Duodenal mucosa (tissue), 2 donors: ENCODE results near the gene LMO4.

Experiments used
- H3K27ac ChIP-seq: one replicate; pipeline ENCODE4 v1.7.0; 2013; ENCODE audit warnings: low read depth, low read length
- H3K27me3 ChIP-seq, 2 donors: one replicate each; pipeline ENCODE4 v1.7.0; 2013; ENCODE audit warnings: low read length in 2 of 2, control low read depth in 1 of 2; ENCODE audit not compliant: insufficient read depth in 2 of 2, control insufficient read depth in 1 of 2
- H3K36me3 ChIP-seq, 2 donors: one replicate each; pipeline ENCODE4 v1.7.0; 2013; ENCODE audit warnings: low read length in 2 of 2, control low read depth in 1 of 2; ENCODE audit not compliant: insufficient read depth in 2 of 2, control insufficient read depth in 1 of 2
- H3K4me1 ChIP-seq, 2 donors: one replicate each; pipeline ENCODE4 v1.7.0; 2013; ENCODE audit warnings: low read length in 2 of 2, control low read depth in 1 of 2; ENCODE audit not compliant: insufficient read depth in 2 of 2, control insufficient read depth in 1 of 2
- H3K4me3 ChIP-seq, 2 donors: one replicate each; pipeline ENCODE4 v1.7.0; 2013; ENCODE audit warnings: low read length in 2 of 2, low read depth in 1 of 2
- H3K9ac ChIP-seq, 2 donors: one replicate each; pipeline ENCODE4 v1.7.0; 2013; ENCODE audit warnings: low read length in 2 of 2, low read depth in 1 of 2
- H3K9me3 ChIP-seq, 2 donors: one replicate each; pipeline ENCODE4 v1.7.0; 2013; ENCODE audit warnings: low read length in 2 of 2, control low read depth in 1 of 2; ENCODE audit not compliant: control insufficient read depth in 1 of 2

LMO4 gene

DNA sequence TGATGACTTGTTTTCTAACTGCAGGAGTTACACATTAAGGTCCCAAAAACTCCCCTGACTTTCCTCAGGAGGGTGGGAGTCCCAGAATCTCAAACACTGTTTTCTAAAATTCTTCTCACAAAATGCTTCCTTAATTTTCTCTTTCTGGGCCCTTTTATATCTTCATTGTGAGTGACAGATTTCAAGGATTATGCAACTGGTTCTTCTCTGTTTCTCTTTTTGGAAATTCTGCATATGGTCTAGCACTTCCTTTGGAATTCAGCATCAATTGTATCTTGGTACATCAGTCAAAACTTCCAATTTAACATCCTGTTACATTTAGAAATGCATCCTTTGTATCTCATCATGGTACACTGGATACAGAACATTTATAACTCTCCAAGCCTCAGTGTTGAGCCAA is 59.7 kb downstream of the LMO4 start:
- Histone ChIP-seq H3K4me1 (peaks cover 12 to 38% of the 10 kb centered on the region in 2 donors), H3K9me3 (no peaks in the 10 kb centered on the region), H3K36me3 (no peaks in the 10 kb centered on the region), H3K9ac (no peak overlapping the region), H3K4me3 (no peak overlapping the region), H3K27ac (no peak overlapping the region), H3K27me3 (no peaks in the 10 kb centered on the region)

DNA sequence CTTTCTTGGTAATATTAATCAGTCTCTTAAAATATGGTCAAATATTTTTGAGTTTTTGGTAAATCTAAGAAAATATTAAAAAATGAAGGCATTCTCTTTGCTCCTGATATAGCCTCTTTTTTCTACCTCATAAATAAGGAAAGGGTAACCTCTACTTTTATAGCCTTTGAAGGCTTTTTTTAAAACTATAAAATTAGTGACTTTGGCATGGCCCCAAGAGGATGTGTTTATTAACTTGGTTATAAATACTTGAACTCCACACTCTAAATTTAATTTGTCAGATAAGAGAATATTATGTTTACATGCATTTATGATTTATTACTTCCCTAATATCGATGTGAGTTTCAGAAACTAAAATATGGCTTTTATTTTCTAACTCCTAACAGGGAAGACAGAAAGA is 60.3 kb downstream of the LMO4 start:
- no peak overlapping the region for H3K27ac ChIP-seq

DNA sequence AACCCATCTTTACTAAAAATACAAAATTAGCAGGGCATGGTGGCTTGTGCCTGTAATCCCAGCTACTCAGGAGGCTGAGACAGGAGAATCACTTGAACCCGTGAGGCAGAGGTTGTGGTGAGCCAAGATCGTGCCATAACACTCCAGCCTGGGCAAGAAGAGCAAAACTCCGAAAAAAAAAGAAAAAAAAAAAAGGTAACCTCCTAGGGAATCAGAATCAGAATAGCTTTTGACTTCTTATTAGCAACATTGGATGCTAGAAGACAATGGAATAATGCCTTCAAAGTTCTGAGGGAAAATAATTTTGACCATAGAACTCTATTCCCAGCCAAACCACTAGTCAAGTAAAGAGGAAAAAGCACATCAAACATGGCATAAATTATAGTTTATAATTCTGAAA is 60.9 kb downstream of the LMO4 start:
- Histone ChIP-seq H3K27ac (no peak overlapping the region), H3K4me3 (no peak overlapping the region), H3K9ac (no peak overlapping the region), H3K4me1 (peaks cover 12 to 39% of the 10 kb centered on the region in 2 donors), H3K27me3 (no peaks in the 10 kb centered on the region), H3K36me3 (no peaks in the 10 kb centered on the region), H3K9me3 (no peaks in the 10 kb centered on the region)

More for the DNA sequence above, 60.3 kb downstream of the LMO4 start:
- H3K4me1 ChIP-seq: peaks cover 12 to 39% of the 10 kb centered on the region in 2 donors
- H3K36me3 ChIP-seq: no peaks in the 10 kb centered on the region
- no peaks in the 10 kb centered on the region for H3K27me3 ChIP-seq
- H3K9me3 ChIP-seq: no peaks in the 10 kb centered on the region
- no peak overlapping the region for H3K4me3 ChIP-seq
- no peak overlapping the region for H3K9ac ChIP-seq

DNA sequence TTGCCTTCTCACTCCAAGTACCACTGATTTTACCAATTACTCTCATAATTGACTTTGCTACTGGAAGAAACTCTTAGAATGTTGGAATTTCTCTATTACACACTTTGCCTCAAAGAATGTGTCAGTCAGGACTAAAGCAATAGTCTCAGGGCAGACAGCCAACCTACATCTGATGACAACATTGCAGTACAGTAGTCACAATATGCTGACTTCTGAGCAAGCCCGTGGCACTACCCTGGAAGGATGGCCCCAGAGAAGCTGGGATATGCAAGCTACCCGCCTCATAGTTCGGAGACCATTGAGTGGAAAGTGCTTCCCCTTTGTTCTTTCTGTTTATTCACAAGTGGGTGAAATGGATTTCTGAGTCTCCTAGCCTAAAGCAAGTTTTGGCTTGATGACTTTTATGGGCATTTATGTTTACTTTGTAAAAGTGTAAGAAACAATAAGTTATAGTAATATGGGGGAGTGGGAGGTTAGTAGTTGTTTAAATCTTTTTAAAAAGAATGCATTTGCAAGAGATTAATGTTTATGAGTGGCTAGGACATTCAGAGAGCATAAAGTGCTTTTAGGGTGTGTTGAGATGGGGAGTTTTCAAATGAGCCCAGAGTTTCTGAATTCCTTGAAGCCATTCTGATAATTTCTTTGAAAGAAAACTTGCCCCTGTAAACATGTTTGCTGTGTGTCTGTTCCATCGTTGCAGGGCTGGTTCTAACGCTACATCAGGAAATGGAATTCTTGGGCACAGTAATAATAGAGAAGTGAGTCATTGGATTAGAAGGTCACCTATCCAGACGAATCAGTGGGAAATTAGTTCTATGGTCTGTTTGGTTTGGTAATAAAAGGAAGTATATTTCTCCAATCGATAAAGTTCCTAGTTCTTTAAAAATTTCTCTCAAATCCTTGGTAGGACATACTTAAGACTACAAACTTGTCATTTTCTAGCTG is 63.8 kb downstream of the LMO4 start:
- Histone ChIP-seq H3K4me1 (peaks cover 6 to 31% of the 10 kb centered on the region in 2 donors), H3K27me3 (no peaks in the 10 kb centered on the region), H3K4me3 (no peak overlapping the region), H3K27ac (no peak overlapping the region), H3K9me3 (no peaks in the 10 kb centered on the region), H3K9ac (no peak overlapping the region), H3K36me3 (no peaks in the 10 kb centered on the region)

DNA sequence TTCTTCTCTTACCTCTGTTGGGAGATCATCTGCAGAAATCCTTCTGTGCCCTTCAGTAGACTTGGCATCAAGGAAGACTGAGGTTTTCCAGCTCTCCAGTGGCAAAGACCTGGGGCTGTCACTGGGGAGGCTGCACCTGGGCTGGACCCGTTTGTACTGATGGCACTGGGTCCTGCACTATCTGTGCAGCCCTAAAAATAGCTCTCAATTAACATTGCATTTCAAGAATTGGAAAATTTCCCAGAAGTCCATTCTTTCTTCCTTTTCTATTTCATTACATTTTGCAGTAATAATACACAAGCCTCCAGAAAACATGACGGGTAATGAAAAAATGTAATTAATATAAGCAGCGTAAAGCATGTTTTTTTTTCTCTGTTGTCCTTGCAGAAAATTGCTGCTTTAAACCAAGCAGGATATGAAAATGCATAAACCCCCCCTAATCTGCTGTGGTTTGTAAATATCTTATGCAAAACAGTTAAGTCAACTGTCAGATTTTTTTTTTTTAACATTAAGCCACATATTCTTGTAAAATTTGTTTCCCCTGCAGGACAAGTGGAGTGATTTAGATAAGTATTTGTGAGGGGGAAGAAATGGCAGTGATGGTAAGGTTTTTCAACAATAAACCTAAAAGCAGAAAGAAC is 64.9 kb downstream of the LMO4 start:
- Histone ChIP-seq H3K36me3 (no peaks in the 10 kb centered on the region), H3K27me3 (no peaks in the 10 kb centered on the region), H3K27ac (no peak overlapping the region), H3K4me3 (no peak overlapping the region), H3K9ac (no peak overlapping the region), H3K4me1 (peaks cover 6 to 26% of the 10 kb centered on the region in 2 donors), H3K9me3 (no peaks in the 10 kb centered on the region)

DNA sequence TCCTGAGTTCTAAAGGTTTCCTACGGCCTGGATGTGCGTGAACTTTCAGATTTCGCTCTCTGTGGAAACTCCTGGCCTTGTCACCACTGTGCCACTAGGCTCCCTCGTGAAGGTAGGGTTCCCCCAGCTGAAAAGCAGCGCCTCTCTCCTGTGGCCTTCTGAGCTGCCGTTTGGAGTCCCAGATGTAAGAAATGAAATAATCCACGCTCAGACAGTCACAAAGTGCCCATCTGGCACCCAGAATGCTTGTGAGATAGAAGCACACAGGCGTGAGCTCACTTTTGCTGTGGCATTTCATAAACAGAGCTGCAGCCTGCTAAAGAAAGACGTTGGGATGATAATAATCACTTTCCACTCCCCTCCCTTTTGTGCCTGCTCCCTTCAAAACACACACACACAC is 65.8 kb downstream of the LMO4 start:
- Histone ChIP-seq H3K4me1 (peaks cover 6 to 27% of the 10 kb centered on the region in 2 donors), H3K27ac (no peak overlapping the region), H3K36me3 (no peaks in the 10 kb centered on the region), H3K9ac (no peak overlapping the region), H3K27me3 (no peaks in the 10 kb centered on the region), H3K9me3 (no peaks in the 10 kb centered on the region), H3K4me3 (no peak overlapping the region)

DNA sequence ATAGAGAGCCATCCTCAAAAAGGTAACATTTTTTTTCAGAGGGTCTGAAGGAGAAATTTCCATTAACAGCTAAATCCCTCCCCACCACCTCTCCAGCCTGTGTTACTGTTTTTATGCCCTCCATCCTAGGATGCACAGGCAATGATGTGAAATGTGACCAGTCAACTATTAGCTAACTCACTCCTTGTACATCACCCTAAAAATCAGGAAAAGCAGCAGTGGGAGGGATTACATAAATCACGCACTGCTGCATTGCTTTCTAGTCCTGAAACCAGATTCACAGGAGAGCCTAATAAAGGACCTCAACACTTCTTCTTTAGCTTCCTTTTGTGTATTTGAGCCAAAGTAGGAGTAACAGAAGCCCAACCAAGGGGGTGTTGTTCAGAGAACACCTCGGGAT is 66.3 kb downstream of the LMO4 start:
- peaks cover 6 to 28% of the 10 kb centered on the region in 2 donors for H3K4me1 ChIP-seq
- H3K27ac ChIP-seq: no peak overlapping the region
- H3K36me3 ChIP-seq: no peaks in the 10 kb centered on the region
- H3K9ac ChIP-seq: no peak overlapping the region
- H3K4me3 ChIP-seq: no peak overlapping the region
- H3K9me3 ChIP-seq: no peaks in the 10 kb centered on the region
- H3K27me3 ChIP-seq: no peaks in the 10 kb centered on the region
